ENCODE measurements around the gene ZDHHC22. TPM values are rescaled to one million over a fixed set of nuclear protein-coding genes. Genes with fewer than 3 reads are reported as not detected.

Gene ZDHHC22, protein sequence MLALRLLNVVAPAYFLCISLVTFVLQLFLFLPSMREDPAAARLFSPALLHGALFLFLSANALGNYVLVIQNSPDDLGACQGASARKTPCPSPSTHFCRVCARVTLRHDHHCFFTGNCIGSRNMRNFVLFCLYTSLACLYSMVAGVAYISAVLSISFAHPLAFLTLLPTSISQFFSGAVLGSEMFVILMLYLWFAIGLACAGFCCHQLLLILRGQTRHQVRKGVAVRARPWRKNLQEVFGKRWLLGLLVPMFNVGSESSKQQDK
- 0.18 to 0.33 TPM (median 0.21 TPM) in 5 replicates for total RNA-seq (2022; extraction: Qiagen RNA extraction)

DNA sequence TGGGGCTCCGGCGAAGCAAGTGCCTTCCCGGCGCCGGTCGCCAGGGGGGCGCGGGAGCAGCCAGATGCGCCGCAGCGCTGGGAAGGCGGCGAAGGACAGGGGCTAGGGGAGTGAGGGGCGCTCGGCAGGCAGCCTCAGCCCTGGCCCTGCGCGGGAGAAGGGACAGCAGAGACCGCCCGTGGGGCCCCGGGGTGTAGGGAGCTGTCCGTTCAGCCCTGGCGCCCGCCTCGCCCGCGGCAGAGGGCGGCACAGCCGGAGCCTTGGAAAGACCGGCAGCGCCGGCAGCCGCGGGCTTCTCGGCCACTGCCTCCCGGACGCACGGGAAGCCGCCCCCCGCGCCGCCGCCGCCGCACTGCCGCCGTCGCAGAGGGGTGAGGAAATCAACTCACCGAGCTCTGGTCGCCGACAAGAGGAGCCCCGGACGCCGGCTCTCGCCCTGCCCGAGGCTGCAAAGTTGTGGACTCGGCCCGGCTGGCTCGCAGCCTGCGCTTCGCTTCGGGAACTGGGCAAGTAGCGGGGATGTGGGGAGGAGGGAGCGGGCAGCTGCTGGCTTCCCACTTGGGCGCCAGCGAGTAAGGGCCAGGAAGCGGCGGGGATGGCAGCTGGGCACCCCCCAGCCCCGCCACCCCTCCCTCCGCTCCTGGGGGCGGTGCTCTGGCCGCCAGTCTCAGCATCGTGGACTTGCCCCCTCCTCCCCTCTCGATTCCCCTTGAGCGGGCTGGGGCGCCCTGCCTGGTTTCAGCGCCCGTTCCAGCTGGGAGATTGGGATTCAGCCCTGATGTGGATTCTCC is at the start of gene ZDHHC22:
TSS of gene ZDHHC22 (minus strand) at position 578 of the 791 bp plus-strand sequence. CDS start 2,053 bp downstream, outside the sequence.

DNA sequence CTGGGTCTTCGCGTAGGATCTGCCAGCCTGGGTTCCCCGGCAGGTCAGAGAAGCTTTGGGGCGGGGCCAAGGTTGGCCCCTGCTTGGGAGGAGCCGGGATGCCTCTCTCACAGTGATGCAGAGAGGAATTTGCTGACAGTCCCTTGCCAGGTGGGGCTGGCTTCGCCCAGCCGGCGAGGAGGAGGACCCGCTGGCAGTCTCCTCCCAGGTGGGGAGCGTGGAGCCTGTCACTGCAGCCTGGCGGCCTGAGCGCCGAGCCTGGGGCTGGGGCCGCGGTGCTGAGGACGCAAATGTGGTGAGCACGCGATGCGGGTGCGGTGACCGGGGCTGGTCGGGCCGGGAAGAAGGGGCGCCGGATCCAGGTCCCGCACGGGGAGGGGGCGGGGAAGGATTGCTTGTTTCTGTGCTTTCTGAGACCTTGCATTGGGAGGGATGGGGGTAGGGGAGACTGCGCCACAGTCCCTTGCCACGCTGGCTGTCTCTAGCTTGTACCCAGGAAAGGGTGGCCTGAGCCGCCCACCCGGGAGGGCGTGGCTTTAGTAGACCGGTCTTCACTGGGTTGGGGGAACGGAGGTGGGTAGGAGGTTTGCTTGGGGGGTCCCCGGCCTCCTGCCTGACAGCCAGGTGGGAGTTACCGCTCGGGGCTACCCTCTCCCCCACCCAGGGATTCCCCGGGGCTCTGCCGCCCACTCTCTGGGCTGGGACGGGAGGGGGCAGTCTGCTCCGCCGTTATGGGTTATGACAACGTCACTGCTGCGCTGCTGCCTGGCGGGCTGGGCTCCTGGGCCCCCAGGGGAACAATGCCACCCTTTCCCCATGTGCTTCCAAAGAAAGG is 40.2 kb upstream of the ZDHHC22 start, which contains the start of gene TMEM63C:
TSS of gene TMEM63C (plus strand) at position 196 of the 835 bp plus-strand sequence. CDS start 37,016 bp downstream, outside the sequence.

DNA sequence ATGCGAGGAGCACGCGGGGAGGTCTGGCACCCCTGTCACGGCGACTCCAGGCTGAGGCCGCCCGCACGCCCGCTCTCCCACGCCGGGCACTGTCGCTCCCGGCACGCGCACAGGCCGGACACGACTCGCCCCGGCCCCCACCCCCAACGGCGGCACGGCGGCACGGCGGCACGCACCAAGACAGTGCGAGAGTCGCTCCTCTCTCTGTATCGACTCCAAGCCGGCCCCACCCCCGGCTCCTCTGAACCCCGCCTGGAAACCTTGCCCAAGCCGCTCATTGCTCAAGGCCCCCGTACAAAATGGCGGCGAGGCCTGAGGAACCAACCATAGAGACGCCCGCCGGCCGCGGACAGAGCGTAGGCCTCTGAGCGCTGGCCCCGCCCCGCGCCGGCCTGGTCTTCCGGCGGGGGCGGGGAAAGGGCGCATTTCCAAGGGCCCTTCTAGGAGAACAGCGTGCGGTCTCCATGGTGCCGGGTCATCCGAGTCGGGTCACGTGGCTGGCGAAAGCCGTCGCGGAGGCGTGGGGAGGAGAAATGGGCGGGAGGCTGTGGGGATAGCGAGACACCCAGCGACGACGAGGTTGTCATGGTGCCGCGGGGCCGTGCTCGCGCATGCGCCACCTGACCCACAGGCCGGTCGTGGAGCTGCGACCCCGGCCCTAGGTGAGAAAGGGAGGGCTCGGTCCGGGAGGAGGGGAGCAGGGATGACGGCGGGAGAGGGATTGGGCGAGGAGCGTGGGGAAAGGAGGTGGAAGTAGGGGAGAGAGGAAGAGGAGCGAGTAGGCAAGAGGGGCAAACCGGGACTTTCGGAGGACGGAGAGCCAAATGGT is 43.7 kb downstream of the ZDHHC22 start, which contains the start of gene CIPC:
TSS of gene CIPC (plus strand) at position 559 of the 829 bp plus-strand sequence. CDS start 7,451 bp downstream, outside the sequence.

Other genes with a start within 250 kb of the ZDHHC22 start
- gene IRF2BPL, start 113.1 kb downstream of the ZDHHC22 start, total RNA-seq (2022; extraction: Qiagen RNA extraction), result 10.0 to 18.7 TPM (median 17.8 TPM) in 5 replicates
- 6.4 to 7.2 TPM (median 6.9 TPM) in 5 replicates for gene CIPC, start 43.5 kb downstream of the ZDHHC22 start, total RNA-seq (2022; extraction: Qiagen RNA extraction)
- gene TMEM63C, start 40.0 kb upstream of the ZDHHC22 start, total RNA-seq (2022; extraction: Qiagen RNA extraction), result 2.6 to 4.5 TPM (median 3.6 TPM) in 5 replicates
- not detected in 5 replicates for gene NGB, start 129.4 kb upstream of the ZDHHC22 start, total RNA-seq (2022; extraction: Qiagen RNA extraction)
- 25.6 to 31.7 TPM (median 28.0 TPM) in 5 replicates for gene POMT2, start 179.1 kb upstream of the ZDHHC22 start, total RNA-seq (2022; extraction: Qiagen RNA extraction)
- 33.1 to 35.0 TPM (median 34.5 TPM) in 5 replicates for gene GSTZ1, start 179.2 kb upstream of the ZDHHC22 start, total RNA-seq (2022; extraction: Qiagen RNA extraction)
- 4.8 to 7.1 TPM (median 6.7 TPM) in 5 replicates for gene TMED8, start 235.3 kb upstream of the ZDHHC22 start, total RNA-seq (2022; extraction: Qiagen RNA extraction)
- gene SAMD15, start 235.6 kb upstream of the ZDHHC22 start, total RNA-seq (2022; extraction: Qiagen RNA extraction), result 1.6 to 2.5 TPM (median 1.9 TPM) in 5 replicates